HEK293T (cell line): ENCODE results near the gene EPG5.

Experiments
- CTCF ChIA-PET: fragments of 350-600 bp; formaldehyde crosslinking; extraction: SDS; loops from one replicate; lab custom pipeline; 2021; ENCODE audit warnings: antibody characterized with exemption, inconsistent platforms; lab: Yijun Ruan, JAX
- POLR2A ChIA-PET: fragments of 350-600 bp; formaldehyde crosslinking; extraction: SDS; loops from one replicate; lab custom pipeline; 2020; ENCODE audit warnings: antibody characterized with exemption, inconsistent platforms; lab: Yijun Ruan, JAX
- DNase-seq: peaks from one replicate; pipeline ENCODE4 v3.0.0; 2012; ENCODE audit warnings: mixed read lengths; ENCODE audit errors: extremely low spot score
- ARNT ChIP-seq: fragments of 450-650 bp; IDR thresholded peaks from 2 replicates; pipeline ENCODE4 v1.6.1; 2017; ENCODE audit warnings: mild to moderate bottlenecking
- BHLHE40 ChIP-seq: fragments of 450-650 bp; IDR thresholded peaks from 2 replicates; pipeline ENCODE4 v1.6.1; 2016; ENCODE audit warnings: mild to moderate bottlenecking, moderate library complexity, borderline replicate concordance
- CTBP1 ChIP-seq: fragments of 450-650 bp; IDR thresholded peaks from 2 replicates; pipeline ENCODE4 v1.6.1; 2016; ENCODE audit warnings: borderline replicate concordance
- ELF4 ChIP-seq: fragments of 450-650 bp; IDR thresholded peaks from 2 replicates; pipeline ENCODE4 v1.6.1; 2017; ENCODE audit warnings: antibody characterized with exemption
- FOXA1 ChIP-seq: fragments of 450-650 bp; IDR thresholded peaks from 2 replicates; pipeline ENCODE4 v1.6.1; 2016; ENCODE audit warnings: mild to moderate bottlenecking
- FOXK2 ChIP-seq: fragments of 450-650 bp; IDR thresholded peaks from 2 replicates; pipeline ENCODE4 v1.6.1; 2016; ENCODE audit warnings: mild to moderate bottlenecking
- FOXM1 ChIP-seq: fragments of 450-650 bp; IDR thresholded peaks from 2 replicates; pipeline ENCODE4 v1.6.1; 2017; ENCODE audit warnings: mild to moderate bottlenecking, borderline replicate concordance
- HDGF ChIP-seq: fragments of 450-650 bp; IDR thresholded peaks from 2 replicates; pipeline ENCODE4 v1.6.1; 2017; ENCODE audit warnings: antibody characterized with exemption, borderline replicate concordance
- L3MBTL2 ChIP-seq: fragments of 450-650 bp; conservative IDR thresholded peaks from 2 replicates; pipeline ENCODE4 v1.6.1; 2016; ENCODE audit warnings: mild to moderate bottlenecking
- LEF1 ChIP-seq: fragments of 450-650 bp; IDR thresholded peaks from 2 replicates; pipeline ENCODE4 v1.6.1; 2017; ENCODE audit warnings: mild to moderate bottlenecking, borderline replicate concordance
- NFRKB ChIP-seq: fragments of 450-650 bp; IDR thresholded peaks from 2 replicates; pipeline ENCODE4 v1.6.1; 2016; ENCODE audit warnings: mild to moderate bottlenecking, moderate library complexity
- PKNOX1 ChIP-seq: fragments of 450-650 bp; IDR thresholded peaks from 2 replicates; pipeline ENCODE4 v1.6.1; 2016
- SP1 ChIP-seq: fragments of 450-650 bp; IDR thresholded peaks from 2 replicates; pipeline ENCODE4 v1.6.1; 2017
- SUZ12 ChIP-seq: fragments of 450-650 bp; IDR thresholded peaks from 2 replicates; pipeline ENCODE4 v1.6.1; 2016; ENCODE audit warnings: mild to moderate bottlenecking
- TARDBP ChIP-seq: fragments of 450-650 bp; IDR thresholded peaks from 2 replicates; pipeline ENCODE4 v1.6.1; 2016
- ZNF384 ChIP-seq: fragments of 450-650 bp; IDR thresholded peaks from 2 replicates; pipeline ENCODE4 v1.6.1; 2016

EPG5 gene

DNA sequence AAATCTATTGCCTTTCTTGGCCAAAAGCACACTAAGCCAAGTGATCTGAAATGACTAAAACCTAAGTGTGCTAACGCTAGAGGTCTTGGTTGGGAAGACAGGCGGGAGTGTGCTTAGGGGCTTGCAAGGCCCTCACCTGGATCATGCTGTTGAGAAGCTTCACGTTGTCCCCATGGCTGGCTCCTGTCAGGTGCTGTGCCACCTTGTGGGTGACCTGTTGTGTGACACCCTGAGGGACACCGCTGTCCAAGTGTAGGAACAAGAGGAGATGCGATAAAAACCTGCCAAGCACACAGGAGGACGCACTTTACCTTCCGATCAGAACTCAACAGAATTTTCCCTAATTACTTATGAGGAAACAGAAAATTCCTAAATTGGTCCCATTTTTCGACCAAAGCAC, 50.8 kb downstream of the EPG5 start:
- TF ChIP-seq ARNT (no peak), FOXA1 (no peak), BHLHE40 (no peak), FOXK2 (no peak), SP1 (no peak), HDGF (no peak), ELF4 (no peak), SUZ12 (no peak), NFRKB (no peak), CTBP1 (no peak), L3MBTL2 (no peak), LEF1 (no peak), PKNOX1 (no peak), TARDBP (no peak), FOXM1 (no peak), ZNF384 (no peak)
- ChIA-PET CTCF (no interaction called here), POLR2A (no interaction called here)
- DNase-seq, result peak; percentile 6

DNA sequence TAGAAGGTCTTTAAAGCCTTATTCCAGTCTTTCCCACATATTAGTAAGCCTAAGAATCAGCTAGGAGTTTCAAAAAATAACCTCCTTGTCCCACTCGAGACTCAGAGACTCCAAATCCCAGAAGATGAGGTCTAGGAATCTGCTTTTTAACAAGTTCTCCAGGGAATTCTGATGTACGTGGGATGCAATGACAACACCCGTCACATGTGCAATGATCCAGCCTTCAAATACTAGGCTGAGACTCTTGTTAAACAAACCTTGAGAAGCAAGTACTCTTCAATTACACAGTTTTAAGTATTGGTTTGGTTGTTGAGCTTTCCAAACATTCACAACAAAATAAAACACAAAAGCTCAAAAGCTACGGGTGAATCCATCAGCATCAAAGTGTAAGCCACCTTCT, 53.9 kb downstream of the EPG5 start:
- ChIA-PET POLR2A (no interaction called here), CTCF (interaction anchor here (0.6 kb wide), 1 partner anchor 53 kb away, joined by 4 read pairs; no protein-coding TSS in a partner anchor)
- TF ChIP-seq L3MBTL2 (no peak), FOXM1 (no peak), PKNOX1 (no peak), FOXK2 (no peak), ZNF384 (no peak)
- no peak for DNase-seq

DNA sequence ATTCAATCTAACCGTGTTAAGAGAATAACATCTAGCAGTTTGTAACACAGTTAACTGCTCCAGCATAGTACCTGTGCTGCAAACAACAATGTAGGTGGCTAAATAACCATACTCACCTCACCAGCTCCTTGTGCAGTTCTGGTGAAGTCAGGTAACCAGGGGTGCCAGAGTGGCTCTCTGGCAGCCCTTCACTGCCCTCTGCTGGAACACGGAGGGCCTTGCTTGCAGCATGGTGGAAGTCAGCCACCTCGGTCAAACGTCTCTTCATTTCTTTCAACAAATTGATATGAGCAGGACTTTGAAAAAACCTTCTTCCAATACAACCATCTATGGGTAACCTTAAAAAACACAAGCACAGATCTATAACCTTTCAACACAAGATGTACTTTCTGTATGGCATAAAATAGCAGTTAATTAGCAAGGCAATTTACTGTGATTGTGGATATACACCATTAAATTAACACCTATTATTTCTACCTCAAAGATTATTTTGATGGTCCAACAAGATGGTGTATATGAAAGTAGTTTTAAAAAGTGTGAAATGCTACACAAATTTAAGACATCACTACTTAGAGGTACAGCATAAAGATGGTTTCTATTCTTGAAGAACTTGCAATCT, 56.6 kb downstream of the EPG5 start:
- ChIA-PET CTCF (interaction anchor here (0.6 kb wide), 2 partner anchors 222 to 245 kb away, joined by 3 read pairs; no protein-coding TSS in a partner anchor), POLR2A (no interaction called here)
- peak; percentile 61 for DNase-seq
- TF ChIP-seq FOXA1 (no peak), HDGF (no peak)

DNA sequence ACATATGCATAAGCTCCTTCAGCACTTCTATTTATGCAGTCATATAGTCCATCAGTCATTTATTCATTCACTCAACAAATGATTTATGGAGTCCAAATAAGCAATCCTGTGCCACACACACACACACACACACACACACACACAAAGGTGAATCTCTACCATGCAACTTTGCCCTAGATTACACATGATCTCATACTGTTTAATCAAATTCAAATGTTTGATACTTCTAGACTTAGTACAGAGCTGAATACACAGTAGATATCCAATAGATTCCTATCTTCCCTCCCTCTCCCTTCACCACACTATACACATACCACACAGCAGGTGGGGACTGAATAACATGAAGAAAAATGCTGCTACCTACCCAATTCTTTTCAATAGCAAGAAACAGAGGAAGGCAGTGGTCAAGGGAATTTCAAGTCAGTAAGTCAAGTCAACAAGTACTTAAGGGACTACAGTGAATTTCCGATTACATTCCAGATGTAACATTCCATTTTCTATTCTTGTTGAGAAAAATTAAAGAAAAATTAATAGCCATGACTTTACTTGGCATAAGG, 65.4 kb downstream of the EPG5 start:
- POLR2A ChIA-PET, result no interaction called here
- CTCF ChIA-PET, result interaction anchor here (1.2 kb wide), 1 partner anchor 22 kb away, joined by 3 read pairs; no protein-coding TSS in a partner anchor
- TF ChIP-seq FOXA1 (no peak), FOXK2 (no peak), ARNT (no peak), CTBP1 (no peak), NFRKB (no peak), FOXM1 (no peak), SP1 (no peak), L3MBTL2 (no peak), HDGF (no peak), LEF1 (no peak), ELF4 (no peak), PKNOX1 (no peak), TARDBP (no peak), ZNF384 (no peak), BHLHE40 (no peak), SUZ12 (no peak)

GRCh38 chr18:45900623-45901022, 66.5 kb downstream of the EPG5 start:
- TF ChIP-seq HDGF, result no peak
- ChIA-PET POLR2A (no interaction called here), CTCF (interaction anchor here (1.2 kb wide), 1 partner anchor 21 kb away, joined by 3 read pairs; no protein-coding TSS in a partner anchor)
- no peak for DNase-seq

More for the DNA sequence above, 65.4 kb downstream of the EPG5 start:
- DNase-seq, result no peak

DNA sequence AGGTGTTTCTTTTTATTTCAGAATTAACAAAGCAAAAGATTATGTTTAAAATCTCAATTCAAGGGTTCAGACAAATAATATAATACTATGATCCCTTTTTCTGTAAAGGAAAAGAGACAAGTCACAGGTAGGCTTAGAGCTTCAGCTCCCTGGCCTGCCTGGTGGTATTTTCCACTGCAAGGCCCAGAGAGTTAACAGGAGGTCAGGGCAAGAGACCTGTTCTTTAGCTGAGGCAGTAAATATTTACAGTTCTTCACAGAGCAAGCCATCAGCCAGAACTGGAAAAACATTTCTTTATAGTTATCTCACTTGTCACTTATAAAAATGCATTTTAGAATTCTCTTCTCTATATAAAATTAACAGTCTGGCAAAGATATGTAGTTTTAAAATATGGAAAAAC, 70.1 kb downstream of the EPG5 start:
- TF ChIP-seq FOXM1 (no peak), ELF4 (no peak), BHLHE40 (no peak), SP1 (no peak), ARNT (no peak), TARDBP (no peak), NFRKB (no peak), L3MBTL2 (no peak), PKNOX1 (no peak), SUZ12 (no peak), FOXA1 (no peak), CTBP1 (no peak), LEF1 (no peak), FOXK2 (no peak), HDGF (no peak), ZNF384 (no peak)
- no peak for DNase-seq
- ChIA-PET CTCF (no interaction called here), POLR2A (no interaction called here)
